GM12878 (cell line): ENCODE data around the gene CAPNS2. TPM values are rescaled to one million over a fixed set of nuclear protein-coding genes. Genes with fewer than 3 reads are reported as not detected.

Experiments used
- ATAC-seq: fragments of 200-7000 bp; cut with Tn5 transposase; 3 replicates; pipeline ENCODE4 v1.9.1; 2020; ENCODE audit warnings: mild to moderate bottlenecking, moderate library complexity
- BruUV-seq: library from RNA; stranded (reverse); fragments of 400-500 nt; replicated peaks from 2 replicates; lab custom pipeline; 2021; lab: Mats Ljungman, UMichigan
- CTCF ChIA-PET: fragments of 300-600 bp; sonication (Branson Sonifier 250); formaldehyde crosslinking; extraction: SDS; loops from one replicate; lab custom pipeline; 2021; ENCODE audit warnings: inconsistent platforms; lab: Yijun Ruan, JAX
- POLR2A ChIA-PET: fragments of 350-600 bp; formaldehyde crosslinking; extraction: SDS; loops from one replicate; lab custom pipeline; 2021; ENCODE audit warnings: inconsistent platforms; lab: Charles Lee
- RAD21 ChIA-PET: fragments of 300-600 bp; sonication (Branson Sonifier 250); formaldehyde crosslinking; loops from one replicate; lab custom pipeline; 2023; ENCODE audit warnings: antibody characterized with exemption; ENCODE audit not compliant: unreplicated experiment; lab: Charles Lee
- SMC1A ChIA-PET: fragments of 300-600 bp; sonication (Branson Sonifier 250); formaldehyde crosslinking; loops from one replicate; lab custom pipeline; 2023; ENCODE audit not compliant: unreplicated experiment, uncharacterized antibody; lab: Charles Lee
- DNase-seq: peaks from one replicate; pipeline ENCODE4 v3.0.0-alpha.2; 2011; ENCODE audit warnings: low read depth, low spot score
- FAIRE-seq: peaks from 3 replicates; lab custom pipeline; 2011; peaks lifted over from hg19 to GRCh38; lab: Jason Lieb, UNC
- H2AFZ ChIP-seq: 2 replicates; pipeline ENCODE4 v1.6.0; 2011; ENCODE audit warnings: low read depth, low read length, control low read depth; ENCODE audit not compliant: control insufficient read depth
- H3K27ac ChIP-seq: 2 replicates; pipeline ENCODE4 v1.5.1; 2011; ENCODE audit warnings: control low read depth; ENCODE audit not compliant: control insufficient read depth, insufficient read depth
- H3K27me3 ChIP-seq, 2 experiments: replicated peaks in 1 of 2; 2 replicates each; pipeline versions ENCODE4 v1.6.0 to v1.6.1; 2011; ENCODE audit warnings: low read length in 1 of 2; ENCODE audit not compliant: control insufficient read depth in 2 of 2, insufficient read depth in 2 of 2
- H3K36me3 ChIP-seq, 2 experiments: 2 replicates each; pipeline ENCODE4 v1.5.1; 2011; ENCODE audit warnings: low read length in 1 of 2; ENCODE audit not compliant: control insufficient read depth in 2 of 2, insufficient read depth in 2 of 2
- H3K4me1 ChIP-seq: 2 replicates; pipeline ENCODE4 v1.6.1; 2011; ENCODE audit warnings: mild to moderate bottlenecking, low read length, moderate library complexity, mixed read lengths; ENCODE audit not compliant: control insufficient read depth, insufficient read depth
- H3K4me2 ChIP-seq: 2 replicates; pipeline ENCODE4 v1.6.0; 2011; ENCODE audit warnings: control low read depth; ENCODE audit not compliant: control insufficient read depth, insufficient read depth
- H3K4me3 ChIP-seq: fragments of 200-600 bp; sonication (generic); 2 replicates; pipeline ENCODE4 v1.5.1; 2016
- H3K79me2 ChIP-seq: 2 replicates; pipeline ENCODE4 v1.6.0; 2011; ENCODE audit warnings: low read length; ENCODE audit not compliant: control insufficient read depth, insufficient read depth
- H3K9ac ChIP-seq: 2 replicates; pipeline ENCODE4 v1.8.0; 2011; ENCODE audit warnings: low read length, control low read depth, mixed read lengths; ENCODE audit not compliant: control insufficient read depth, insufficient read depth
- H3K9me3 ChIP-seq: replicated peaks from 3 replicates; pipeline ENCODE4 v1.5.1; 2011; ENCODE audit warnings: mild to moderate bottlenecking, low read length; ENCODE audit not compliant: control insufficient read depth, insufficient read depth
- H4K20me1 ChIP-seq: 2 replicates; pipeline ENCODE4 v1.6.0; 2011; ENCODE audit not compliant: control insufficient read depth, insufficient read depth
- CREM ChIP-seq: IDR thresholded peaks from 2 replicates; pipeline ENCODE4 v1.6.1; 2014; ENCODE audit warnings: antibody characterized with exemption, low read depth
- EGR1 ChIP-seq, 2 experiments: IDR thresholded peaks; 1 replicate in 1 of 2; 2 replicates in 1 of 2; pipeline ENCODE4 v1.6.1; 2011 to 2012; ENCODE audit warnings: low read depth in 2 of 2, low read length in 2 of 2, borderline replicate concordance in 1 of 2, mild to moderate bottlenecking in 1 of 2, moderate library complexity in 1 of 2
- HDAC6 ChIP-seq: fragments of 200-600 bp; sonication (generic); IDR thresholded peaks from one replicate; pipeline ENCODE4 v1.8.0; 2017; ENCODE audit warnings: antibody characterized with exemption; ENCODE audit not compliant: unreplicated experiment
- IKZF2 ChIP-seq, 2 experiments: fragments of 450-650 bp; IDR thresholded peaks; 2 replicates each; pipeline ENCODE4 v1.6.1; 2017; ENCODE audit warnings: mild to moderate bottlenecking in 2 of 2, moderate library complexity in 2 of 2
- KAT2A ChIP-seq: conservative IDR thresholded peaks from 2 replicates; pipeline ENCODE4 v1.6.1; 2011; ENCODE audit warnings: low read depth, low read length; ENCODE audit not compliant: control insufficient read depth
- MEF2B ChIP-seq: fragments of 450-650 bp; IDR thresholded peaks from 2 replicates; pipeline ENCODE4 v1.6.1; 2018; ENCODE audit warnings: mild to moderate bottlenecking, moderate library complexity; ENCODE audit not compliant: partially characterized antibody, poor library complexity, severe bottlenecking
- PKNOX1 ChIP-seq: fragments of 450-650 bp; IDR thresholded peaks from 2 replicates; pipeline ENCODE4 v1.6.1; 2016; ENCODE audit warnings: mild to moderate bottlenecking
- POLR2AphosphoS5 ChIP-seq: IDR thresholded peaks from 2 replicates; pipeline ENCODE4 v1.6.1; 2011; ENCODE audit warnings: mild to moderate bottlenecking, low read length, inconsistent platforms
- RAD51 ChIP-seq: fragments of 450-650 bp; IDR thresholded peaks from 2 replicates; pipeline ENCODE4 v1.6.1; 2016; ENCODE audit warnings: moderate library complexity, mild to moderate bottlenecking, inconsistent platforms
- SUPT20H ChIP-seq: IDR thresholded peaks from 2 replicates; pipeline ENCODE4 v1.6.1; 2011; ENCODE audit warnings: low read depth, mild to moderate bottlenecking, low read length, moderate library complexity, borderline replicate concordance; ENCODE audit not compliant: control insufficient read depth
- TARDBP ChIP-seq: IDR thresholded peaks from 2 replicates; pipeline ENCODE4 v1.6.1; 2016; ENCODE audit warnings: borderline replicate concordance
- TBL1XR1 ChIP-seq: IDR thresholded peaks from 2 replicates; pipeline ENCODE4 v1.6.1; 2012; ENCODE audit warnings: low read depth, low read length, improper control_type of control experiment
- TCF3 ChIP-seq: IDR thresholded peaks from 2 replicates; pipeline ENCODE4 v1.6.1; 2012; ENCODE audit warnings: low read depth, mild to moderate bottlenecking, low read length, borderline replicate concordance; ENCODE audit not compliant: insufficient read depth
- ZBTB11 ChIP-seq: fragments of 450-650 bp; formaldehyde crosslinking; IDR thresholded peaks from 2 replicates; pipeline ENCODE4 v1.5.0; 2022; ENCODE audit warnings: mild to moderate bottlenecking, missing genetic modification characterization
- in situ Hi-C: fragments of 300-500 bp; cut with MboI; formaldehyde crosslinking; loops from 9 replicates; pipeline ENCODE4 v1.14.3; 2018; ENCODE audit warnings: mixed read lengths
- intact Hi-C: fragments of 100-400 bp; cut with micrococcal nuclease; formaldehyde crosslinking; loops from one replicate; pipeline ENCODE4 v1.14.2; 2022; ENCODE audit not compliant: unreplicated experiment
- polyA plus RNA-seq, 11 experiments: library from polyadenylated mRNA; depleted of rRNA in 4 of 11; unstranded in 6 of 11; stranded (reverse) in 5 of 11; fragments of >200 nt; fragmentation: Nextera tagmentation in 4 of 11; fragmentation: Illumina TruSeq in 1 of 11; extraction: Ambion mirVana in 4 of 11; extraction: Trizol in 1 of 11; gene quantifications; 1 replicate in 1 of 11; 2 replicates in 10 of 11; pipeline versions ENCODE4 v1.2.1 to v1.2.3, GENCODE V29; 2011 to 2016; ENCODE audit warnings: inconsistent platforms in 2 of 11, missing spikeins in 2 of 11, low read depth in 1 of 11
- total RNA-seq, 4 experiments: library from RNA; depleted of rRNA in 3 of 4; stranded (reverse); fragments of >200 nt in 3 of 4; fragmentation: Illumina TruSeq in 1 of 4; extraction: Trizol in 1 of 4; gene quantifications; 2 replicates each; pipeline versions ENCODE4 v1.2.1 to v1.2.3, GENCODE V29; 2013 to 2021
- TF ChIP-seq, protein P1 (sequence below): fragments of 450-650 bp; IDR thresholded peaks from 2 replicates; pipeline ENCODE4 v1.6.1; 2017; ENCODE audit warnings: borderline replicate concordance

Gene CAPNS2
- total and polyA plus RNA-seq, 10 of the 15 experiments (the other 5 are each of a cell fraction or from before 2014, with no cell fraction given) = not detected

- H3K4me2 ChIP-seq = no peak overlapping the region
- TF ChIP-seq SUPT20H (no peak), RAD51 (no peak), HDAC6 (no peak), TCF3 (no peak), CREM (no peak), POLR2AphosphoS5 (no peak)
- TF ChIP-seq, protein P1, sequence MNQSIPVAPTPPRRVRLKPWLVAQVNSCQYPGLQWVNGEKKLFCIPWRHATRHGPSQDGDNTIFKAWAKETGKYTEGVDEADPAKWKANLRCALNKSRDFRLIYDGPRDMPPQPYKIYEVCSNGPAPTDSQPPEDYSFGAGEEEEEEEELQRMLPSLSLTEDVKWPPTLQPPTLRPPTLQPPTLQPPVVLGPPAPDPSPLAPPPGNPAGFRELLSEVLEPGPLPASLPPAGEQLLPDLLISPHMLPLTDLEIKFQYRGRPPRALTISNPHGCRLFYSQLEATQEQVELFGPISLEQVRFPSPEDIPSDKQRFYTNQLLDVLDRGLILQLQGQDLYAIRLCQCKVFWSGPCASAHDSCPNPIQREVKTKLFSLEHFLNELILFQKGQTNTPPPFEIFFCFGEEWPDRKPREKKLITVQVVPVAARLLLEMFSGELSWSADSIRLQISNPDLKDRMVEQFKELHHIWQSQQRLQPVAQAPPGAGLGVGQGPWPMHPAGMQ = no peak
- no peaks in the 10 kb centered on the region for H3K27me3 ChIP-seq
- H3K79me2 ChIP-seq = no peaks in the 10 kb centered on the region
- ChIA-PET CTCF (no interaction called here), RAD21 (no interaction called here), POLR2A (no interaction called here), SMC1A (no interaction called here)
- no peaks in the 10 kb centered on the region for H4K20me1 ChIP-seq
- H3K27ac ChIP-seq = no peak overlapping the region
- H3K4me3 ChIP-seq = no peak overlapping the region
- H3K9ac ChIP-seq = no peak overlapping the region
- intact Hi-C loops = no loop called here
- BruUV-seq = no TSS peak
- H2AFZ ChIP-seq = no peak overlapping the region
- H3K9me3 ChIP-seq = no peaks in the 10 kb centered on the region
- in situ Hi-C loops = no loop called here
- DNase-seq (no peak), FAIRE-seq (no peak), ATAC-seq (no peak)
- no peaks in the 10 kb centered on the region for H3K36me3 ChIP-seq
- no peaks in the 10 kb centered on the region for H3K4me1 ChIP-seq
Observed at GRCh38 chr16:55557186-55557585, 9.3 kb upstream of the CAPNS2 start.

DNA sequence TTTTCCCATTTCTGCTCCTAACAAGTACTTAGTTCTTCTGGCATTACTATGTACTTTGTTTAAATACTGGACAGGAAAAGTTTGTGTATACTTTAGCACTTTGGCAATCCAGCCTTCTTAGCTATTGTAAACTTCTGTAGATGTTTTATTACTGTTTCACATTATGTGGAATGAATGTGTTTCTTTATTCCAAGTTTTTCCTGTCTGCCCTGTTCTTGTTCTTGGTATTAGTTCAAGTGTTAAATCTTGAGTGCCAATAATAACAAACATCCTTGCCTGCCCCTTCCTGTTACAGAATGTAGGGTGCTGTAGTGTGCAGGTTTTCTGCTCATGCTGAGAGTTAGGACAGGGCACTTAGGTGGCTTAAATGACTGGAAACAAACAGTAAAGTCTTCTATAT lies 7.3 kb upstream of the CAPNS2 start:
- Histone ChIP-seq H3K4me2 (no peak overlapping the region), H3K27me3 (no peaks in the 10 kb centered on the region), H4K20me1 (no peaks in the 10 kb centered on the region), H3K9me3 (no peaks in the 10 kb centered on the region), H3K4me1 (no peaks in the 10 kb centered on the region), H3K27ac (no peak overlapping the region), H3K36me3 (no peaks in the 10 kb centered on the region), H2AFZ (no peak overlapping the region), H3K79me2 (no peaks in the 10 kb centered on the region), H3K9ac (no peak overlapping the region), H3K4me3 (no peak overlapping the region)
- ChIA-PET RAD21 (no interaction called here), CTCF (no interaction called here), POLR2A (no interaction called here), SMC1A (no interaction called here)
- FAIRE-seq = no peak
- intact Hi-C loops (no loop called here), in situ Hi-C loops (no loop called here)
- no TSS peak for BruUV-seq
- no peak for DNase-seq
- no peak for ATAC-seq
- no peak for TF ChIP-seq EGR1 (IDR thresholded peaks at IDR 0.05; ENCODE audit: borderline replicate concordance in 1 of 2, low read depth in 2 of 2, low read length in 2 of 2)
- TF ChIP-seq KAT2A = no peak
- TF ChIP-seq IKZF2 (IDR thresholded peaks at IDR 0.05) = no peak
- no peak for TF ChIP-seq PKNOX1
- TF ChIP-seq TBL1XR1 = no peak
- TF ChIP-seq ZBTB11 (CRISPR knock-in tag) = no peak
- no peak for TF ChIP-seq MEF2B
- TF ChIP-seq TARDBP = no peak
